Activated CD8-positive, alpha-beta memory T cell treated with anti-CD3 and anti-CD28 coated beads, Interleukin-2, amount 50 U/mL, for 48 hours (primary cell): ENCODE data around the gene CDYL2.
"Not testable (repeated sequence)": the region's sequence is repeated elsewhere in the genome, so short reads cannot be mapped to it uniquely, and the experiment has no call there.

Experiments used
- DNase-seq: peaks from one replicate; pipeline ENCODE4 v3.0.0-alpha.2; 2020

The CDYL2 gene

DNA sequence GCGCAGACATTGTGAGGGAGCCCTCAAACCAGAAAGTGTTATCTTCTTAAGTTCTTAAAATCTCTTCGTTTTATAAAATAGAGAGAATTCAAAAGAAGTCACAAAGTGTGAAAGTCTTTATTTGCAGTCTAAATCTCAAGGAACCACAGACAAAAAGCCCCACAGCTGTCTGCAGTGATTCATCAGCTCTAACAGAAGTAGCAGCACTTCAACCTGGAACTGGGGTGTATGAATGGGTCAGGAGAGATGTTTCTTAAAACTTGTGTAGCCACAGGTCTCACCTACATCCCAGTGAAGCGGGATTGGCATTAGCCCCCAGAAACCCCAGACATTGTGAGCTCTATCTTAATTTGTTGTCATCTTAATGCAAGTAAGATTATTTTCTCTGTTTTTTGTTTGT is 61.1 kb downstream of the CDYL2 start:
- no peak for DNase-seq

DNA sequence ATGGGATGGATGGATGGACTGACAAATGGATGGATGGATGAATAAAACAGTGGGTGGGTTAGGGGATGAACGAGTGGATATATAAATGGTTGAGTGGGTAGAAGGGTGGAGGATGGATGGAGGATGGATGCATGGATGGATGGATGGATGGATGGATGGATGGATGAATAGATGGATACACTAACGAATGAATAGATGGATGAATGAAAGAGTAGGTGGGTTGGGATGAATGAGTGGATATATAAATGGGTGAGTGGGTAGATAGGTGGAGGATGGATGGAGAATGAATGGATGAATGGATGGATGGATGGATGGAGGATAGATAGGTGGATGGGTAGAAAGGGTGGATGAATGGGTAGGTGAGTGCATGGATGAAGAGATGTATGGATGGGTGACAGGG is 62.1 kb downstream of the CDYL2 start:
- DNase-seq = no peak

DNA sequence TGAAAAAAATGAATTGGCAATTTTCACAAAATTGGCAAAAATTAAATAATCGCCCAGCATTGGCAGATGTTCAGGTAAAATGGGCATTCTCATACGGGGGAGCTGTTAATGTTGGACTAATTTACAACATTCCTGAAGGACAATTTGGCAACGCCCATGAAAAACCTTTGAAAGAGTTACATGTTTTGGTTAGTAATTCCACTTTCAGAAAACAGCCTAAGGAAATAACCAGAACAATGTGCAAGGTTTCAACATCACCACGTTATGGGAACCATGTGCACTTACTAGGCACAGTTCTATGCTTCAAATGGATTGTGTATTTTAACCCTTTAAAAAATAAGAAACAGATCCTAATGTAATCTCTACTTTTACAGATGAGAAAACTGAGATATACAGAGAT is 62.7 kb downstream of the CDYL2 start:
- no peak for DNase-seq

DNA sequence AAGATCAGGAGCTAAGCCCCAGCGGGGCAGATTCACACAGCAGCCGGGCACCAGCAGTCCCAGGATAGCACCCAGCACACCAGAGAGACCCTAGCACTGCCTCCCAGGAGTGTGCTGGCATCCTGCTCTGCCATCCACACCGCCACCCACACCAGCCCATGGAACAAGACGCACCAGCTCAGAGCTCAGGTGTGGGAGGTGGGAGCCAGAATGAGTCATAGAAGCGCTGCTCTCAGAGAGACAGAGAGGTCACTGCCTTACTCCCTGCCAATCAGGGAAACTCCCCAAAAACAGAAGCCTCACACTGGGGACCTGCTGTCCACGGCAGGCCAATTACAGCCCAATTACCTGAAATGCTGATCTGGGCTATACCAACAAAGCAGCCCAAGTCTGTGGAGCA is 64.9 kb downstream of the CDYL2 start:
- DNase-seq = no peak

DNA sequence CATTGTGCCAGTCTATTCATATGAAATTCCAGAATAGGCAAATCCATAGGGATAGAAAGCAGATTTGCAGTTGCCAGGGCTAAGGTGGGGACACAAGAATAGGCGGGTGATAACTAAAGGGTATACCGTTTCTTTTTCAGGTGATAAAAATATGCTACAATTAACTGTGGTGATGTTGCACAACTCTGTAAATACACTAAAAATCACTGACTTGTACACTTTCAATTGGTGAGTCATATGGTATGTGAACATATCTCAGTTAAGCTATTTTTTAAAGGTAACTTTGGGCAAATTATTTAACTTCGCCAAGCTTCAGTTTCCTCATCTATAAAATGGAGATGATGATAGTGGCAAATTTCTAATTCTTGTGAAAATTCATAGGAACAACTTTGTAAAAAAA is 65.9 kb downstream of the CDYL2 start:
- DNase-seq = no peak

DNA sequence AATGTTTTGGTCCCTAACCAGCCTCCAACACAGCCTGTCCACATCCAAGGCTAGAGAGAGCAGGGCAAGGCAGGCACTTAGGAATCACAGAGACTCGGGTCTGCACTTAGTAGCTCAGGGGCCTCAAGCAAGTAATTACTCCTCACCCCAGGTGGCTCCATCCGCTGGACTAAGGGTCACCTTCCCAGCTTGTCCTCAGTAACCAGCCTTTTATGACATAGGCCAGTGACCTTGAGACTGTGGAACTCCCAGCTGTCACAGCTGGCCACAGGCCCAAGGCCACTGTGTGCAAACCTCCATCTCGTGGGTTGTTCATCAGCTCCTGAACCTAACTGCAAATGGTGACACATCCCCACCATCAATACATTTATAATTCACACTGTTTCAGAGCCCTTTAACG is 68.6 kb downstream of the CDYL2 start:
- DNase-seq = no peak

DNA sequence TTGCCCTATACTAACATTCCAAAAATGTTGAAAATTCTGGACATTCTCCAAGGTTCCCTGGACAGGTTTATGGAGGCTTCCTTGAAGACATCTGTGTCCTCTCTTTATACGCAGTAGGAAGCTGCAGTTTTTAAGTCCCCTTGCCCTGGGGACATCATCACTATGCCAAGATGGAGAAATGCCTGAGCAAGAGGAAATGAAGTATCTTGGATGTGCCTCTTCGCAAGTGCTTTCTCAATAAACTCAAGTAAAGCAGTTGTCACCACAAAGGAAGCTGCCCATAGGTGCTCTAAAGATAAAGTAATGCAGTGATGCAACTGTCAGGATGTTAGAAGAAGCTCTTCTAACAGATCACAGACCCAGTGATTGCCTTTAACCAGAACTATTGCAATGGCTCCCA is 71.0 kb downstream of the CDYL2 start:
- no peak for DNase-seq

DNA sequence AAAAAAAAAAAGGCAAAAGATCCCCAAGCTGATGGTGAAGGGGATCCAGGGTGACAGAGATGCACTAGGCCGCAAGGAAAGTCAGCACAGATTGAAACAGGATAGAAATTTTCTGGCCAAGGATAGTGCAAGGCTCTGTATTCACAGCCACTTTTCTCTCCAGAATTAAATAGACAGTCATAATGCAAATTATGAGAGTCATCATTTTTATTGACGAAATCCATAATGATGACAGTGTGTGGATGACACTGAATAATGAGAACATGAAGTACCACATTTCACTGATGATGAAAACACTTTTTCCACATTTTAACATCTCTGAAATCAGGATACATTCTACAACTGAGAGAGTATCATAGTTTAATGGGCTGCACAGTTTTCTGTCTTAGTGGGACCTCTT is 72.5 kb downstream of the CDYL2 start:
- DNase-seq = no peak

DNA sequence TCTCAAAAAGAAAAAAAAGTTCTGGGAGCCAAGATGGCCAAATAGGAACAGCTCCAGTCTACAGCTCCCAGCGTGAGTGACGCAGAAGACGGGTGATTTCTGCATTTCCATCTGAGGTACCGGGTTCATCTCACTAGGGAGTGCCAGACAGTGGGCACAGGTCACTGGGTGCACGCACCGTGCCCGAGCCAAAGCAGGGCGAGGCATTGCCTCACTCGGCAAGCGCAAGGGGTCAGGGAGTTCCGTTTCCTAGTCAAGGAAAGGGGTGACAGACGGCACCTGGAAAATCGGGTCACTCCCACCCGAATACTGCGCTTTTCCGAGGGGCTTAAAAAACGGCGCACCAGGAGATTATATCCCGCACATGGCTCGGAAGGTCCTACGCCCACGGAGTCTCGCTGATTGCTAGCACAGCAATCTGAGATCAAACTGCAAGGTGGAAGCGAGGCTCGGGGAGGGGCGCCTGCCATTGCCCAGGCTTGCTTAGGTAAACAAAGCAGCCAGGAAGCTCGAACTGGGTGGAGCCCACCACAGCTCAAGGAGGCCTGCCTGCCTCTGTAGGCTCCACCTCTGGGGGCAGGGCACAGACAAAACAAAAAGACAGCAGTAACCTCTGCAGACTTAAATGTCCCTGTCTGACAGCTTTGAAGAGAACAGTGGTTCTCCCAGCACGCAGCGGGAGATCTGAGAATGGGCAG is 77.2 kb downstream of the CDYL2 start:
- not testable (repeated sequence) for DNase-seq

DNA sequence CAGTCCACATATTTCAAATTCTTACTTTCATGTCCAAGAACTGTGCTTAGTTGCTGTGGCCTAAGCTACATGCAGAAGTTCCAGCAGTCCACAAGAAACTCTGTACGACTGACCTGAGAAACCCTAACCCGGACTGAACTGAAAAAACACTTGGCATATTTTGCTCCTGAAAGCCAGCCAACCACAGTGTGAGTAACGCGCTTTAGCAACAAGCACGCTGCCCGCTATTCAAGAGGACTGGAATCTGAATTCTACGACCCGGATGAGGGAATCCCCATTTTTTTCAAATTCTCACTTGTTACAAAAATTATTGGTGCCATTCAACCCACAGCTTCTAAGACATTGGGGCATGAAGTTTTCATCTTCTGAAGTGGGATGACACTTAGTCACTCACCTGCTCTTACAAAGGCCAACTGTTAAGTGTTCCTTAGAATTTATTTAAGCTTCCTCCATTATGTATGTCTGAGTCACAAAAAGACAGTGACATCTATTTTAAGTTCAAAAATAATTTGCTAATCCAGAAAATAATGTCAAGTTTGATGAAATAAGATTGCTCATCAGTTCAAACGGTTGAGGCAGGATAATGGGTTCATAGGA is 78.7 kb downstream of the CDYL2 start:
- no peak for DNase-seq

DNA sequence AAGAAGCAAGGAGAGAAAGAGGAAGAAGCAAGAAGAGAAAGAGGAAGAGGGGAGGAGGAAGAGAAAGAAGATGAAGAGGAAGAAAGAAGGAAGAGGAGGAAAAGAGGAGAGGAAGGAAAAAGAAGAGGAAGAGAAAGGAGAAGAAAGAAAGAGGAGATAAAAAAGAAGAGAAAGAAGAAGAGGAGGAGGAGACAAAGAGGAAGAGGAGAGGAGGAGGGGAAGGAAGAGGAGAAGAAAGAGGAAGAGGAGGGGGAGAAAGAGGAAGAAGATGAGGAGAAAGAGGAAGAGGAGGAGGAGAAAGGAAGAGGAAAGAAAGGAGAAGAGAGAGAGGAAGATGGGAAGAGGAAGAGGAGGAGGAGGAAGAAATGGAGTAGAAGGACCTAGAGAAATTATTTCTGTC is 80.4 kb downstream of the CDYL2 start:
- DNase-seq = no peak

DNA sequence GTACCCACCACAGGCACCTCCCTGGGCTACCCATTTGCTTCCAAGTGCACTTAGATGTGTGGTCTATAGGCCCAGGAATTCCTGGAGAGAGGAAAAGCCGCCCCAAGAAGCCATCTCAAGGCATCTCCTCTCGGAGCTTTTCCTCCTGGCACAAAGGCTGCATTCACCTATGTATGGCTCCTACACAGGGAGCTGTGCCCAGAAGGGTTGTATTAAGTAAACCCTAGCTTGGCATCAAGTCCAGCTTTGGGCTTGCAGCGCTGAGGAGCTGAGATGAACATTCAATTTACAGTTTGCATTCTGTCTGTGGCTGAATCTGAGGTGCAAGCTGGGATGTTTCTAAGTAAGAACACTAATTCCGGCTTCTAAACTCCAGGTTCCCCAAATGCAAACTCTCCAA is 81.3 kb downstream of the CDYL2 start:
- no peak for DNase-seq

DNA sequence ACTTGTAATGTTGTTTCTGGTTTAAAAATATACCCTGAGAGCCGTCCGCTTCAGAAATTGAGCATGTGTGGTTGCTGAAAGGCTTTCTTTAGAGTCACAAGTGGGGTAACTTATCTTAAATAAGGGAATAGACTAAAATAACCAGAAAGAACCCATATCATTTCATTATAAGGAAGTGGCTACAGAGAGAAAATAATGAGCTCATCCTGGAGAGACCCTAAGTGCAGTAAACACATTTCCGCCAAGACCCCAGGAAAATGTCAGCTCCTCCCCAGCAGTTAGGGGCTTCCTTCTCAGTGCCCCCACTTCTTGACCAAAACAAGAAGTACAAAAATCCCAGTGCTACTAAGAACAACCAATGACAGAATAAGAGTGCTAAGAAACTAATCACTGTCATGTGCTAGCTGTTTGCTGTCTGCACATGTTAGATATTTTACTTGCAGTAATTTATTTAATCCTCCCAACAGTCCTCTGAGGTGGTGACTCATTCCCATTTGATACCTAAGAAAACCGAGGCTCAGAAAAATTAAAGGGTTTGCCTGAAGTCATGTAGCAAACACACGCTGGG is 83.5 kb downstream of the CDYL2 start:
- no peak for DNase-seq

DNA sequence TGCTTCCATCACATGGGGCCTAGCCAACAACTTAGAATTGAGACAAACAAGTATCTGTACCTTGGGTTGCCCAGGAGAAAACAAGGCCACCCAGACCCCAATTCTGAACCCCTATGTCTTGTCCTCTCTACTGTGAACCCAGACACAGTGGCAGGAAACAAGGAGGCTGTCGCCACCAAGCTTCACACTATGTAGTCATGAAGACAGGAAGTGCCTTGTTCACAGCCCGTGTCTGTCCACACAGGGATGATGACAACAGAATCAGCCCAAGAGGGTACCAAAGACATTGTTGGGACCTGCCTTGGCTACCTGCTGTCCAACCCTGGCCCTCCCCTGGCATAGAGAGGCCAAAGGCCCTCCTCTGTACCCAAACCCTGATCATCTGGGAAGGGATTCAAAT is 84.8 kb downstream of the CDYL2 start:
- DNase-seq = no peak

DNA sequence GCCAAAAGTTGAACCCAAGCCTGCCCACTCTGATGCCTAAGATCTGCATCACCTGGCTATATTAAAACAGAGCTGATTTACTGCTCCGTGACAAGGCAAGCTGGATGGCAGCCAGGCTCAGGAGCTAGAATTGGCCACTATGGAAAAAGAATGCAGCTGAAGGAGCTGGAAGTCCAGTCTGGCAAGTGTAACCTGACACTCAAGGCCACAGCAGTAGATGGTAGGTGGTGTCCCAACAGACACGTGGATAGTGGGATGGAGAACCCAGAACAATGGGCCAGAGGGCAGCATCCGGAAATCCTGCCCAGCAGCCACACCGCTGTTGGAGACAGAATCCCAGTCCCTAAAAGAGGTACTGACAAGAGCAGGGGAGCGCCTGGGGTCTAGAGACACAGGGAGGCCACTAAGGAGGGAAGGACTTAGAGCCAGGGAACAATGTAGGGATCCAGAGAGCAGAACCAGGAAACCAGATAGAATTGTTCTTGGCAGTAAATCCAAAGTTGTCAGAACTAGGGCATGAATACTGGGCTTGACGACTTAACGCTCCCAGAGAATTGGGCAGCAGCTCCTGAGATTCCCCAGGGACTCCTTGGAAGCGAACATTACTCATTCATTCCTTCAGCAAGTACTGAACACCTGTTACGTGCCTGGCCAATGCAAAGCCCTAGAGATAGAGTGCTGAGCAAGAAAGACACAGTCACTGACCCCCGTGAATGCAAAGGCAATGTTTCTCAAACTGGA is 85.7 kb downstream of the CDYL2 start:
- no peak for DNase-seq

DNA sequence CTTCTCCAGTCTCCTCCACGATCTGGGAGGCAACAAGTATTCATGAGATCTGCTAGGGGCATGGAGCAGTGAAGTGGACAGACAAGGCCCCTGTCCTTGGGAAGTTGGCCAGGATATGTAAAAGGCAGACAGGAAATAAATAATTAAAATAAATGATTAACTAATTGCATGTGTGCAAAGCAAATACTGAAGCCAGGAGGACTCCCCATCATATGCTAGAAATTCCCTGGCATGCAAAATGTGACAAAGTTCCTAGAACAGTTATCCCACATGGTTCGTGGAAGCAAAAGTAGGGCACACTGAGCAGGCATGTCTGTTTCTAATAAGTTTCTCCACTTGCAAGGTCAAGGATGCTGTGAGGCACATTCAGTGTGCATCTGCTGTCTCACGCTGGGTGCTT is 86.8 kb downstream of the CDYL2 start:
- DNase-seq = no peak

DNA sequence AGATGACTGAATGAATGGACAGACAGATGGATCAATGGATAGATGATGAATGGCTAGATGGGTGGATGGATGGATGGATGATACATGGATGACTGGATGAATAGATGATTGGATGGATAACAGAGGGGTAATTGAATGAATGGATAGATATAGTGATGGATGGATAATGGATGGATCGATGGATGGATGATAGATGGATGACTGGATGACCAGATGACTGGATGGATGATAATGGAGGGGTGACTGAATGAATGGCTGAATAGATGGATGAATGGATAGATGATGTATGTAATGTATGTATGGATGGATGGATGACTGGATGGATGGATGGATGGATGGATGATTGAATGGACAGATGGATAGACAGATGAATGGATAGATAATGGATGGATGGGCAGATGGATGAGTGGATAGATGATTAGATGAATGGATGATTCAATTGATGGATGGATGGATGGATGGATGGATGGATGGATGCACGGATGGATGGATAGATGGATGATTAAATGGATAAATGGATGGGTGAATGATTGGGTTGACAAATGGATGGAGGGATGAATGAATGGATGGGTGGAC is 87.7 kb downstream of the CDYL2 start:
- DNase-seq = no peak

DNA sequence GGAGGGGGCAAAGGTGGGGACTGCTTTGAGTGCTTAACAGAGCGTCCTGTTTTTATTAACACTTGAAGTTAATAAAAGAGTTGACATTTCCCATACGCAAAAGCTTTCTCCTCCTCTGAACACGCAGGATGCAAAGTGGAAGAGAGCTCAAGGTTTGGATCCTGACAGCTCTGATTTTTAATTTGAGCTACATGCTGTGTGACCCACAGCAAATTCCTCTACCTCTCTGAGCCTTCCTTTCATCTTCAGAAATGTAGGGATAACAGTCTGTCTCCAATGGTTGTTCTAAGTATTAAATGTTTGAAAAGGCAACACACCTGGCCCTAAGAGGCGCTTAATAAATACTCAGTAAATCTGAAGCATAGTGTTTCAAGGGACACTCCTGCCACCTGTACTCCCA is 93.0 kb downstream of the CDYL2 start:
- DNase-seq = no peak

DNA sequence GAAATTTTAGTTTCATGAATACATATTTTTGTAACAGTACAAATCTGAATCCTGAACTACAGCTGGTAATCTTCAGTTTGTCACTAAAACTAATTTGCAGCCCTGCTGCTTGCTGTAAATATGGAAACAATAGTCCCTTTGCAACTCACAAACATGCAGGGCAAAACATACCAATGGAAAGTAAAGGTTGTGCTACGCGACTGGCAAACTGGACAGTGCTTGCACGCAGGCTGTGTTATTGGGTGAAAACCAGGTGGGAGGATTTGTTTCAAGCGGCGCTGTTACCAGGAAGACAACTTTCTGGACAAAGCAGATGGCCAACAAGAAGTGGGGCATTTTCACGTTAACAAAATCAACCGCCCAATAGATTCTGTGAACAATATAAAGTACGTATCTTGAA is 93.5 kb downstream of the CDYL2 start:
- DNase-seq = no peak

DNA sequence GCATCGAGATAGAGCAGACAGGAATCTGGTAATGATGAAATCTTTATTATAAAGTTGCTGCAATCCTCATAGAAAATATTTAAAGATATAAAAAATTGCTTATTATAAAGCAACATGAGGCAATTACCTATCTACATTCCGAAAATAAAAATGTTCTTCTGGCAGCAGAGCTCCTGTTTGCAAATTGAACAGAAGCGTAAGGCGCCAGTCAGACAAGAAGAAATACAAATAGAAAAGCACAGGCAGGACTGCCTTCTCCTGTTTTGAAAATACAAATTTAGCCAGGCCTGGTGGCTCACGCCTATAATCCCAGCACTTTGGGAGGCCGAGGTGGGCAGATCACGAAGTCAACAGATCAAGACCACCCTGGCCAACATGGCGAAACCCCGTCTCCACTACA is 95.6 kb downstream of the CDYL2 start:
- DNase-seq = no peak

DNA sequence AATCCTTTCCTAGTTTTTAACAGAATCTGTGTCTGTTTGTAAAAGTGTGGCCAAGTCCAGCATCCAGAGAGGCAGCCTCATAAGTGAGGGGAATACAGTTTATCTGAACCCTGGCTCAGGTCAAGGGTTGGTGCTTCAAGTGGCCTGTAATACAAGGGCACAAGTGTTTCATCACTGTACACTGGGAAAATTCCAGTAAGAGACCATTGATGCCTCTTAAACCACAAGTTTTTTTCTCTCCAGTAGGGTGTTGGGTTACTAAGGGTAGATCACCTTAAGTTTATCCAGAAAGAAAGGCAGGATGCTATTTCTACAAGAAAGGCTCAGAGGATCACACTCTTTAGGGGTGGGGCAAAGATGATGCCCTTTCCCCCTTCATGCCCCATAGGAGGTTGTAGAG is 96.7 kb downstream of the CDYL2 start:
- DNase-seq = no peak

DNA sequence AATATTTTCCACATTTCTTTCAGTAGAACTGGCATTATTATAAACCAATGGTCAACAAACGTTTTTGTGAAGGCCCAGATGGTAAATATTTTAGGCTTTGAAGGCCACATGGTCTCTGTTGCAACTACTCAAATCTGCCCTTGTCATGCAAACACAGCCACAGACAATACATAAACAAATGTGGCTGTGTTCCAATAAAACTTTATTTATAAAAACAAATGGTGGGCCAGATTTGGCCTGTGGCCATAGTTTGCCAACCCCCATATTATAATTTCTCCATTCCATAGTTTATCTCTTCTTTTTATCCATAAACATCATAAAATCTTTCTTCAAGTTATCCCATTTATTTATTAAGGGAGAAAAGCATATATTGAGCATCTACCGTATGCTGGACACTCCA is 98.8 kb downstream of the CDYL2 start:
- DNase-seq = no peak

DNA sequence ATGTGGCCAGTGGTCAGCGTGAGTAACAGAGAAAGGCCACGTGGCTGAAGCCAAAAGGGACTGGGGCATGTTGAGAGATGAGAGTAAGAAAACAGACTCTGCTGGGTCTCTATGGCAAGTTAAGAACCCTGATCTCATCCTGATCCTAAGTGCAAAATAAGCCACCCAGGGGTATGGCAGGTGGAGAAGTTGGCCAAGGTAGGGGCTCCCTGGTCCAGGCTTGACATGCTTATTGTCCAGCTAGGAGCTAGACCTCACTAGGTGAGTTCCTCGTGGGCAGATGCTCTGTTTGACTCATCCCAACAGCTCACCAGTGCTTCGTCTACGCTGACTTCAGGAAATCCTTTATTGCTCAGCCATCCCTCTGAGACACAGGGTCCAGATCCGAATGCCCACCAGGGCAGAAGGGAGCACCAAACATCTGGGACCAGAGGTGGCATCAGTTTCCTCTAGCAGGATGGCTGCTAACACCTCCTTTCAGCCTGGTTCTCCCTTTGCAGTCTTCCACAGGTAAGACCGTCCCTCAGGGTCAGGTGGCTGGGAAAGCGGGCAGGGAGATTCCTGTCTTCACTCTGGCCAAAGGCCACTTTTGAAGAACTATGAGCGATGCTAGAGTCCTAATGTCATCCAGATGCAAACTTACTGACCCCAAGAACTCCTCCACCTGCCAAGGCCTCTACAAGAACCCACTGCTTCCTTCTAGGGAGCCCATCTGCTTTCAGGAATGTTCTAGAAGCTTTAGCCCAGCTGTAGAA is 99.5 kb downstream of the CDYL2 start:
- no peak for DNase-seq
